GM10248 (cell line): Measurements from ENCODE around the gene ITGA6.

Source experiments
- CTCF ChIA-PET: fragments of 300-600 bp; sonication (Branson Sonifier 250); formaldehyde crosslinking; extraction: SDS; loops from one replicate; lab custom pipeline; 2021; ENCODE audit warnings: antibody characterized with exemption; lab: Yijun Ruan, JAX
- POLR2A ChIA-PET: fragments of 350-650 bp; sonication (Branson Sonifier 250); formaldehyde crosslinking; extraction: SDS; loops from one replicate; lab custom pipeline; 2020; ENCODE audit warnings: antibody characterized with exemption; lab: Yijun Ruan, JAX
- DNase-seq: peaks from one replicate; pipeline ENCODE4 v3.0.0; 2012; ENCODE audit errors: extremely low spot score
- TF ChIP-seq, protein P1 (sequence below): IDR thresholded peaks from 2 replicates; pipeline ENCODE4 v1.5.1; 2012; ENCODE audit warnings: mild to moderate bottlenecking, low read depth; ENCODE audit errors: extremely low read depth, missing control alignments, control extremely low read depth

The ITGA6 gene

DNA sequence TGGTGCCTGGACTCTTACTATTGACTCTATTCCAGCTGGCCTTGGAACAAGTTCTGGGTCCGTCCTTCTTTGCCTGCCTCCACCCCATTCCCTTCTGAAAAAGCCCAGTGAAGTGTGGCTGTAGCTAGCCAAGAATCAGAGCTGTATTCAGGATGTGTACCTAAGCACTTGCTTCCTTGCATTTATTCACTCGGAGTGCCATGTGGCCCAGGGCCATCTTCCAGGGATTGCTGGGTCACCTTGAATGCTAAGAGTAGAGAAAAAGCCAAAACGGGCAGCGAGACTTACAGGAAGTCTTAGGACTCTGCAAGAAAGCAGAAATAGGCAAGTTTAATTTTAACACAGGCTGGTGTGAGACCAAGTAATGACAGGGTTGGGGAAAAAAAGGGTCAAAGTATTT lies 4.1 kb downstream of the ITGA6 start:
- ChIA-PET POLR2A (no interaction called here), CTCF (interaction anchor here (1.3 to 2.5 kb wide), 2 partner anchors 11 to 14 kb away, joined by 3 to 9 read pairs; no protein-coding TSS in a partner anchor)
- TF ChIP-seq, protein P1, sequence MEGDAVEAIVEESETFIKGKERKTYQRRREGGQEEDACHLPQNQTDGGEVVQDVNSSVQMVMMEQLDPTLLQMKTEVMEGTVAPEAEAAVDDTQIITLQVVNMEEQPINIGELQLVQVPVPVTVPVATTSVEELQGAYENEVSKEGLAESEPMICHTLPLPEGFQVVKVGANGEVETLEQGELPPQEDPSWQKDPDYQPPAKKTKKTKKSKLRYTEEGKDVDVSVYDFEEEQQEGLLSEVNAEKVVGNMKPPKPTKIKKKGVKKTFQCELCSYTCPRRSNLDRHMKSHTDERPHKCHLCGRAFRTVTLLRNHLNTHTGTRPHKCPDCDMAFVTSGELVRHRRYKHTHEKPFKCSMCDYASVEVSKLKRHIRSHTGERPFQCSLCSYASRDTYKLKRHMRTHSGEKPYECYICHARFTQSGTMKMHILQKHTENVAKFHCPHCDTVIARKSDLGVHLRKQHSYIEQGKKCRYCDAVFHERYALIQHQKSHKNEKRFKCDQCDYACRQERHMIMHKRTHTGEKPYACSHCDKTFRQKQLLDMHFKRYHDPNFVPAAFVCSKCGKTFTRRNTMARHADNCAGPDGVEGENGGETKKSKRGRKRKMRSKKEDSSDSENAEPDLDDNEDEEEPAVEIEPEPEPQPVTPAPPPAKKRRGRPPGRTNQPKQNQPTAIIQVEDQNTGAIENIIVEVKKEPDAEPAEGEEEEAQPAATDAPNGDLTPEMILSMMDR: no peak
- no peak for DNase-seq

DNA sequence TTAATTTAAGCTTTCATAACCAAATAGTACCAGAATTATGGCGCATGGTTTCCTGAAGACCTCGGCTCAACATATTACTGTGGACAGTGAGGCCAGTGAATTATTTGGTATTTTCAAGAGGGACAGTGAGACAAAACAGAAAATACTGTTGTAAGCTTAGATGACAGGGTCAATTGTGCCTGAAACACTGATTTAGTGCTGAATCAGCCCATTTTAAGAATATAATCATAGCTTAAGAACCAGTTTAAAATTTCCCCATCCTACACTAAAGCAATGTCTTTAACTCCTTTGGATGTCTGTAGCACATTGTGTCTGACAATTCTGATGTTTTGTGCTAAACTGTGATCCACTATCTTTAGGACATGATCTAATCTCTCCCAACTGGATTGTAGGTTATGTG lies 4.6 kb downstream of the ITGA6 start:
- DNase-seq: no peak
- TF ChIP-seq, protein P1: no peak
- CTCF ChIA-PET: interaction anchor here (1.3 to 2.5 kb wide), 2 partner anchors 11 to 14 kb away, joined by 3 to 9 read pairs; no protein-coding TSS in a partner anchor
- POLR2A ChIA-PET: no interaction called here

DNA sequence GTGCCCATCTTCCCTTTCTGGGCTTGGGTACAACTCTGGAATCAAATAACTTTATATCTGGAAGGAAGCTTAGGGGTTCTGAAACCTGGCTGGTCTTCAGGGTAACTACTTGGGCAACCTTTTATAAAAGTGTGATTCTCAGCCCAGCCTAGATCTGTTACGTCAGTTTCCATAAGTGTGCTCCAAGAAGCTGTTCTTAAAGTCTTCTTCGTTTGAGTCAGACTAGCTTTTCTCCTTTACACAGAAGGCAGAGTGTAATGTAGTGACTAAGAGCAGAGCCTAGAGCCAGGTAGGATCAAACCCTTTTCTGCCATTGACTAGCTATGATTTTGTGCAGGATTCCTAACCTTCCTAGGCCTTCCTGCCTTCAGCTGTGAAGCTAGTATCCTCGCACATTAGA lies 5.8 kb downstream of the ITGA6 start:
- CTCF ChIA-PET: interaction anchor here (0.6 to 2.5 kb wide), 3 partner anchors 9 to 28 kb away, joined by 3 to 9 read pairs (median 4); no protein-coding TSS in a partner anchor

DNA sequence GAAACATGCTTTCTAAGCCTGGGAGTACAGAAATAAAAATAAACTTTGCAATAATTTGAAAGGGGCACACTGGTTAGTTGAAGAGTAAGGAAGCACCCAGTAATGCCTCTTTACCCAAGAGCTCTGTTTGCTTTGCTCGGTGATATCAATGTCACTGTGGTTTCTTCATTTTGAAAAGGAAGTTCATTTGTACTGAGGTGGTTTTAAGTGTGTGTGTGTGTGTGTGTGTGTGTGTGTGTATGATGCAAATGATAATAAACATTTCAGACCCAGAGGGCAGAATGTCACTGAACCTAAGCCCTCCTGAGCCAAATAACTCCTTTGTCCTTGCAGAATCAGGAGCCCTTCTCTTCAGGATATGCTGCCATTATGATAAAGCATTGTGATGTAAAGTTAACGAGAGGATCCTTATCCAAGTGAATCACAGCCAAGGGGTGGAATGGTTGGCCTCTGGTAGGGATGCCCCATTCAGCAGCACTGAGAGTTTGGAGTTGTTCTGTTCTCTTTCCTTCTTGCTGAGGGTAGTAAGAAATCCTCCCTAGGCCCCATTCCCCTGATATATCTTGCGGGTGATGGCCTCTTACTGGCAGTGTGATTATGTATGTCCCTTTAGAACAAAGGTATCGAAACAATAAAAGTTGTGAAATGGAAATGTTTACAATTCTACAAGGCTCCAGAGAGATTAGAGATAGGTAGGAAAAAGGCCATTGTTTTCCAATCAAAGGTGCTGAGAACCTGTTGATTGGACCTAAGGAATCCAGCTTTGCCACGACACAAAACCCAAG lies 7.6 kb downstream of the ITGA6 start:
- POLR2A ChIA-PET: no interaction called here
- TF ChIP-seq, protein P1: no peak
- CTCF ChIA-PET: no interaction called here
- no peak for DNase-seq

More for the DNA sequence above, 5.8 kb downstream of the ITGA6 start:
- TF ChIP-seq, protein P1: no peak
- POLR2A ChIA-PET: no interaction called here
- no peak for DNase-seq

DNA sequence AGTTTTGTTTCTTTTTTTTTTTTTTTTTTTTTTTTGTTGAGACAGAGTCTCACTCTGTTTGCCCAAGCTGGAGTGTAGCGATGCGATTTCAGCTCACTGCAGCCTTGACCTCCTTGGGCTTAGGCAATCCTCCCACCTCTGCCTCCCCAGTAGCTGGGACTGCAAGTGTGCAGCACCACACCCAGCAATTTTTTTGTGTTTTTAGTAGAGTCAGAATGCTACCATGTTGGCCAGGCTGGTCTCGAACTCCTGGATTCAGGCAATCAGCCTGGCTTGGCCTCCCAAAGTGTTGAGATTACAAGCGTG lies 8.2 kb downstream of the ITGA6 start:
- DNase-seq: no peak
- CTCF ChIA-PET: no interaction called here
- POLR2A ChIA-PET: no interaction called here
- TF ChIP-seq, protein P1: no peak

DNA sequence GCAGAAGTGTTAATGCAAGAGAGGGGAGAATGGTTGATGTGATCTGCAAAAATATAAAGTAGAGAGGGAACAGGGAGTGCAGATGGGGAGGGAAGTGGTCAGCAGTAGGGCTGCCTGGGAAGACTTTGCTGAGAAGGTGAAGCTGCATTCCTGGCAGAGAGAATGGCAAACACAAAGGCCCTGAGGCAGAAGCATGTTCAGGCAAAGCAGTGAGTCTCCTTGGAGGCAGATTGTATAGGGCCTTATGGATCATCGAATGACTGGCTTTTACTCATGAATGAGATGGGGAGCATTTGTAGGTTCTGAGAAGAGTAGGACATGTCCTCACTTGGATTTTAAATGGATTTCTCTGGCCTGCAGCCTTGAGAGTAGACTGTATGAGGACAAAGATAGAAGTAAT lies 9.5 kb downstream of the ITGA6 start:
- DNase-seq: no peak
- ChIA-PET CTCF (no interaction called here), POLR2A (no interaction called here)
- TF ChIP-seq, protein P1: no peak
